H1 (cell line): ENCODE results near the gene DEUP1. TPM values are rescaled to one million over a fixed set of nuclear protein-coding genes. Genes with fewer than 3 reads are reported as not detected.

Experiments used
- CTCF ChIA-PET: fragments of 300-600 bp; sonication (Branson Sonifier 250); formaldehyde crosslinking; loops from one replicate; lab custom pipeline; 2021; ENCODE audit not compliant: partially characterized antibody; lab: Charles Lee
- POLR2A ChIA-PET: fragments of 300-600 bp; sonication (Branson Sonifier 250); formaldehyde crosslinking; loops from one replicate; lab custom pipeline; 2021; ENCODE audit warnings: inconsistent platforms; ENCODE audit not compliant: partially characterized antibody; lab: Charles Lee
- DNase-seq, 2 experiments: peaks; one replicate each; pipeline versions ENCODE4 v3.0.0 to v3.0.0-alpha.2; 2010 to 2022; ENCODE audit warnings: low spot score in 2 of 2, low read depth in 1 of 2, mixed read lengths in 1 of 2
- FAIRE-seq: peaks from 2 replicates; lab custom pipeline; 2011; peaks lifted over from hg19 to GRCh38; lab: Jason Lieb, UNC
- H2AFZ ChIP-seq: 2 replicates; pipeline ENCODE4 v1.8.1; 2012; ENCODE audit warnings: low read length, inconsistent platforms
- H2AK5ac ChIP-seq: 2 replicates; pipeline ENCODE4 v1.6.1; 2013; ENCODE audit warnings: low read depth, low read length
- H2BK120ac ChIP-seq: replicated peaks from 2 replicates; pipeline ENCODE3; 2013; ENCODE audit warnings: low read depth, low read length, inconsistent platforms
- H2BK12ac ChIP-seq: 2 replicates; pipeline ENCODE4 v1.6.1; 2013; ENCODE audit warnings: low read depth, low read length
- H2BK15ac ChIP-seq: 2 replicates; pipeline ENCODE4 v1.6.1; 2013; ENCODE audit warnings: low read length
- H2BK20ac ChIP-seq: 2 replicates; pipeline ENCODE4 v1.6.1; 2013; ENCODE audit warnings: low read length
- H2BK5ac ChIP-seq: 2 replicates; pipeline ENCODE4 v1.6.1; 2013; ENCODE audit warnings: low read depth, low read length
- H3K14ac ChIP-seq: 2 replicates; pipeline ENCODE4 v1.6.1; 2013; ENCODE audit warnings: inconsistent platforms; ENCODE audit not compliant: insufficient read length
- H3K18ac ChIP-seq: 2 replicates; pipeline ENCODE4 v1.6.1; 2013; ENCODE audit warnings: low read length; ENCODE audit errors: extremely low read depth
- H3K23ac ChIP-seq: 2 replicates; pipeline ENCODE4 v1.6.1; 2013; ENCODE audit warnings: inconsistent platforms; ENCODE audit not compliant: insufficient read length
- H3K23me2 ChIP-seq: 2 replicates; pipeline ENCODE4 v1.6.1; 2013; ENCODE audit warnings: low read depth, low read length
- H3K27ac ChIP-seq: 2 replicates; pipeline ENCODE4 v1.6.1; 2011; ENCODE audit warnings: low read depth, low read length, inconsistent platforms
- H3K27me3 ChIP-seq, 4 experiments: replicated peaks in 1 of 4; 1 replicate in 1 of 4; 2 replicates in 3 of 4; pipeline versions ENCODE4 v1.6.1 to v1.8.1; 2011 to 2013; ENCODE audit warnings: low read length in 3 of 4, mild to moderate bottlenecking in 3 of 4, inconsistent platforms in 2 of 4, mixed read lengths in 2 of 4, moderate library complexity in 1 of 4; ENCODE audit not compliant: control insufficient read depth in 3 of 4, insufficient read depth in 3 of 4; ENCODE audit errors: extremely low read depth in 1 of 4
- H3K36me3 ChIP-seq, 4 experiments: 2 replicates each; pipeline versions ENCODE4 v1.6.1 to v1.8.1; 2011 to 2013; ENCODE audit warnings: mild to moderate bottlenecking in 4 of 4, low read length in 3 of 4, moderate library complexity in 2 of 4, control low read depth in 1 of 4, inconsistent platforms in 1 of 4; ENCODE audit not compliant: insufficient read depth in 4 of 4, control insufficient read depth in 2 of 4
- H3K4ac ChIP-seq: replicated peaks from 2 replicates; pipeline ENCODE3; 2013; ENCODE audit warnings: low read length, low read depth, mixed read lengths, inconsistent platforms; ENCODE audit not compliant: insufficient read length
- H3K4me1 ChIP-seq, 4 experiments: replicated peaks in 1 of 4; 1 replicate in 1 of 4; 2 replicates in 3 of 4; pipeline versions ENCODE4 v1.6.1 to v1.8.1; 2011 to 2013; ENCODE audit warnings: low read length in 3 of 4, inconsistent platforms in 2 of 4, mixed read lengths in 1 of 4; ENCODE audit not compliant: insufficient read depth in 4 of 4, control insufficient read depth in 3 of 4
- H3K4me2 ChIP-seq, 2 experiments: 2 replicates each; pipeline versions ENCODE4 v1.6.1 to v1.8.1; 2011 to 2013; ENCODE audit warnings: low read depth in 2 of 2, low read length in 2 of 2, control low read depth in 1 of 2, inconsistent platforms in 1 of 2, mild to moderate bottlenecking in 1 of 2; ENCODE audit not compliant: insufficient read depth in 1 of 2
- H3K4me3 ChIP-seq, 4 experiments: fragments of 200-600, 300-600 bp in 1 of 4; sonication (generic), shearing (Covaris generic), sonication (Bioruptor Twin) in 1 of 4; 2 replicates each; pipeline versions ENCODE4 v1.5.1 to v1.8.1; 2011 to 2016; ENCODE audit warnings: low read length in 4 of 4, low read depth in 3 of 4, control low read depth in 2 of 4, inconsistent platforms in 2 of 4, mild to moderate bottlenecking in 2 of 4, mixed read lengths in 1 of 4, moderate library complexity in 1 of 4; ENCODE audit not compliant: insufficient read depth in 2 of 4; ENCODE audit errors: extremely low read depth in 1 of 4
- H3K56ac ChIP-seq: replicated peaks from 2 replicates; pipeline ENCODE3; 2013; ENCODE audit warnings: low read depth, mild to moderate bottlenecking, mixed read lengths, low read length, inconsistent platforms; ENCODE audit not compliant: insufficient read length
- H3K79me1 ChIP-seq: 2 replicates; pipeline ENCODE4 v1.6.1; 2013; ENCODE audit warnings: low read depth, low read length, control low read depth
- H3K79me2 ChIP-seq, 2 experiments: 2 replicates each; pipeline versions ENCODE4 v1.6.1 to v1.8.1; 2012 to 2013; ENCODE audit warnings: low read length in 2 of 2, mild to moderate bottlenecking in 2 of 2, inconsistent platforms in 1 of 2; ENCODE audit not compliant: insufficient read depth in 2 of 2, control insufficient read depth in 1 of 2
- H3K9ac ChIP-seq, 4 experiments: replicated peaks in 1 of 4; 1 replicate in 1 of 4; 2 replicates in 3 of 4; pipeline versions ENCODE4 v1.6.1 to v1.8.1; 2011 to 2013; ENCODE audit warnings: low read depth in 3 of 4, low read length in 3 of 4, control low read depth in 2 of 4, mild to moderate bottlenecking in 2 of 4, moderate library complexity in 2 of 4, inconsistent platforms in 1 of 4; ENCODE audit errors: extremely low read depth in 1 of 4
- H3K9me3 ChIP-seq, 2 experiments: 2 replicates each; pipeline versions ENCODE4 v1.6.1 to v1.8.1; 2012 to 2013; ENCODE audit warnings: mild to moderate bottlenecking in 2 of 2, moderate library complexity in 2 of 2, control low read depth in 1 of 2, inconsistent platforms in 1 of 2, low read depth in 1 of 2, low read length in 1 of 2, mixed read lengths in 1 of 2; ENCODE audit not compliant: insufficient read depth in 2 of 2
- H4K20me1 ChIP-seq, 2 experiments: replicated peaks in 1 of 2; 2 replicates each; pipeline versions ENCODE3 to v1.8.1; 2011 to 2013; ENCODE audit warnings: inconsistent platforms in 2 of 2, low read length in 2 of 2, mild to moderate bottlenecking in 1 of 2; ENCODE audit not compliant: insufficient read depth in 2 of 2, control insufficient read depth in 1 of 2
- H4K5ac ChIP-seq: 2 replicates; pipeline ENCODE4 v1.6.1; 2013; ENCODE audit warnings: low read length, low read depth, mixed read lengths, inconsistent platforms; ENCODE audit not compliant: insufficient read length
- H4K8ac ChIP-seq: 2 replicates; pipeline ENCODE4 v1.8.0; 2013; ENCODE audit warnings: mild to moderate bottlenecking, moderate library complexity, low read length, inconsistent platforms; ENCODE audit not compliant: insufficient read depth; ENCODE audit errors: extremely low read depth
- H4K91ac ChIP-seq: replicated peaks from 2 replicates; pipeline ENCODE3; 2013; ENCODE audit warnings: low read length, mixed read lengths, inconsistent platforms; ENCODE audit not compliant: insufficient read length
- BACH1 ChIP-seq: IDR thresholded peaks from 2 replicates; pipeline ENCODE4 v1.6.1; 2012; ENCODE audit warnings: low read length, improper control_type of control experiment
- CHD1 ChIP-seq: IDR thresholded peaks from 2 replicates; pipeline ENCODE4 v1.6.1; 2012; ENCODE audit warnings: low read depth, low read length, improper control_type of control experiment
- FOSL1 ChIP-seq: IDR thresholded peaks from 2 replicates; pipeline ENCODE4 v1.6.1; 2011; ENCODE audit warnings: mild to moderate bottlenecking, low read depth, low read length, moderate library complexity; ENCODE audit not compliant: insufficient read depth
- GABPA ChIP-seq: IDR thresholded peaks from 2 replicates; pipeline ENCODE4 v1.6.1; 2011; ENCODE audit warnings: mild to moderate bottlenecking, low read length, moderate library complexity, borderline replicate concordance; ENCODE audit not compliant: insufficient read depth
- JUND ChIP-seq: IDR thresholded peaks from 2 replicates; pipeline ENCODE4 v1.6.1; 2011; ENCODE audit warnings: mild to moderate bottlenecking, improper control_type of control experiment, low read length
- KDM4A ChIP-seq: IDR thresholded peaks from one replicate; pipeline ENCODE4 v1.7.1; 2012; ENCODE audit warnings: low read depth, mild to moderate bottlenecking, moderate library complexity, low read length, inconsistent platforms; ENCODE audit not compliant: severe bottlenecking
- NANOG ChIP-seq: IDR thresholded peaks from 2 replicates; pipeline ENCODE4 v1.6.1; 2011; ENCODE audit warnings: low read length, low read depth, mild to moderate bottlenecking, inconsistent platforms; ENCODE audit not compliant: insufficient read depth, poor library complexity, severe bottlenecking
- POLR2A ChIP-seq, 2 experiments: IDR thresholded peaks; 1 replicate in 1 of 2; 2 replicates in 1 of 2; pipeline ENCODE4 v1.6.1; 2011; ENCODE audit warnings: low read depth in 2 of 2, low read length in 2 of 2, mild to moderate bottlenecking in 2 of 2; ENCODE audit errors: control extremely low read depth in 1 of 2
- POU5F1 ChIP-seq: IDR thresholded peaks from 2 replicates; pipeline ENCODE4 v1.6.1; 2011; ENCODE audit warnings: low read depth, mild to moderate bottlenecking, low read length, moderate library complexity
- RBBP5 ChIP-seq: IDR thresholded peaks from 2 replicates; pipeline ENCODE4 v1.7.1; 2012; ENCODE audit warnings: low read depth, mild to moderate bottlenecking, inconsistent platforms, low read length, moderate library complexity, borderline replicate concordance
- RFX5 ChIP-seq: IDR thresholded peaks from 2 replicates; pipeline ENCODE4 v1.6.1; 2011; ENCODE audit warnings: low read depth, low read length, improper control_type of control experiment, borderline replicate concordance
- RXRA ChIP-seq: IDR thresholded peaks from 2 replicates; pipeline ENCODE4 v1.6.1; 2011; ENCODE audit warnings: low read depth, mild to moderate bottlenecking, low read length, moderate library complexity; ENCODE audit not compliant: insufficient read depth
- SP4 ChIP-seq: IDR thresholded peaks from 2 replicates; pipeline ENCODE4 v1.6.1; 2012; ENCODE audit warnings: low read length, inconsistent platforms
- TAF7 ChIP-seq: optimal IDR thresholded peaks from 2 replicates; pipeline ENCODE3; 2011; ENCODE audit warnings: low read depth, mild to moderate bottlenecking, inconsistent platforms, low read length, moderate library complexity, borderline replicate concordance
- WGBS, 2 experiments: shearing (Covaris generic) in 1 of 2; methylation state at CpG; one replicate each; pipeline versions ENCODE4 v1.1.6 to v1.1.7; 2013 to 2015; ENCODE audit warnings: low lambda C conversion rate in 2 of 2, mixed read lengths in 2 of 2, inconsistent platforms in 1 of 2, low coverage in 1 of 2, missing lambda C conversion rate in 1 of 2; ENCODE audit not compliant: insufficient replicate concordance in 2 of 2, insufficient coverage in 1 of 2, insufficient read length in 1 of 2; ENCODE audit errors: extremely low coverage in 1 of 2, missing lambda C conversion rate in 1 of 2; 5-methylcytosine and 5-hydroxymethylcytosine counted together
- polyA plus RNA-seq, 7 experiments: library from polyadenylated mRNA; depleted of rRNA in 3 of 7; stranded (reverse) in 5 of 7; unstranded in 2 of 7; fragments of >200 nt in 5 of 7; fragments of 200-250 nt in 2 of 7; gene quantifications; 1 replicate in 5 of 7; 2 replicates in 1 of 7; 4 replicates in 1 of 7; pipeline versions ENCODE4 v1.2.1 to v1.2.3, GENCODE V29; 2011 to 2013; ENCODE audit warnings: missing spikeins in 2 of 7, mixed read lengths in 2 of 7
- total RNA-seq: library from RNA; stranded (reverse); fragmentation: NEBNext Ultra II Directional; extraction: Animal tissue kit (Norgen Biotek cat#: 25700); gene quantifications from 2 replicates; pipeline ENCODE4 v1.2.1, GENCODE V29; 2021
- TF ChIP-seq, protein P1 (sequence below): IDR thresholded peaks from 2 replicates; pipeline ENCODE4 v1.6.1; 2012; ENCODE audit warnings: inconsistent platforms

The DEUP1 gene
- total and polyA plus RNA-seq, 2 of the 8 experiments (the other 6 are each of a cell fraction or from before 2014, with no cell fraction given): 0.45 TPM; not detected in 1

DNA sequence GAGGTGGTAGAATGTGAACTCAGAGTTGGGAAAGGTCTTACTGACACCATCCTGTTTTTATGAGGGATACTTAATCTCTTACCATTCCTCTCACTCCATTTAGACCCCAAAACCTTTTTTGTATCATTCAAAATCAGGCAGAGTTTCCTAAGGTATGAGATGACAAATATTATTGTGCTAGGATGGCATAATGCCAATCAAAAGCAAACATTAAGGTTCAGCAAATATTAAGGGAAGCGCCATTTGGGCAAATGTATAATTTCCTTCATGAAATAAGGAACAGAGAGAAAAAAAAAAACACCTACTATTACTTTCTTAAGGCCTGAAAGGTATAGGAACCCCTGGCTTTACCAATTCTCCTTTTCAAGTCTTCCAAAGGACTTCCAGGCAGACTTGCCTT, 150.2 kb downstream of the DEUP1 start:
- H4K5ac ChIP-seq: no peak overlapping the region
- H3K4me2 ChIP-seq: no peak overlapping the region
- H3K4me1 ChIP-seq: peaks cover 10 to 23% (median 20%) of the 10 kb centered on the region in 4 experiments
- H2AFZ ChIP-seq: no peak overlapping the region
- WGBS, 2 experiments: 94% methylated on average over 1 of the region's 1 CpG; no CpG with 5 or more reads in 1 of the 2 experiments
- peaks cover 0 to 2% of the 10 kb centered on the region in 2 experiments for H4K20me1 ChIP-seq
- no peak overlapping the region for H3K9ac ChIP-seq
- H3K79me2 ChIP-seq: no peaks in the 10 kb centered on the region
- no peak overlapping the region for H2BK5ac ChIP-seq
- H4K8ac ChIP-seq: no peak overlapping the region
- no peaks in the 10 kb centered on the region for H3K9me3 ChIP-seq
- no peak overlapping the region for H3K4ac ChIP-seq
- no peak overlapping the region for H3K18ac ChIP-seq
- H3K14ac ChIP-seq: no peak overlapping the region
- no peaks in the 10 kb centered on the region; a peak in 1 of 8 replicates for H3K36me3 ChIP-seq
- ChIA-PET CTCF (interaction anchor here (1.1 to 2.4 kb wide), 2 partner anchors 11 to 12 kb away, joined by 4 to 9 read pairs; no protein-coding TSS in a partner anchor), POLR2A (no interaction called here)
- no peak overlapping the region for H3K27ac ChIP-seq
- no peak overlapping the region for H2BK20ac ChIP-seq
- DNase-seq: no peak
- H4K91ac ChIP-seq: no peak overlapping the region
- H3K23me2 ChIP-seq: no peaks in the 10 kb centered on the region
- no peak overlapping the region for H2BK120ac ChIP-seq
- no peak overlapping the region for H3K4me3 ChIP-seq
- H3K79me1 ChIP-seq: peaks cover 2% of the 10 kb centered on the region; the same call in 1 of the 2 replicates
- H2BK15ac ChIP-seq: no peak overlapping the region
- no peak overlapping the region for H2BK12ac ChIP-seq
- no peak overlapping the region for H3K23ac ChIP-seq
- no peak overlapping the region for H2AK5ac ChIP-seq
- H3K56ac ChIP-seq: no peak overlapping the region
- H3K27me3 ChIP-seq: no peaks in the 10 kb centered on the region
- no peak for FAIRE-seq
- TF ChIP-seq TAF7: no peak
- TF ChIP-seq, protein P1, sequence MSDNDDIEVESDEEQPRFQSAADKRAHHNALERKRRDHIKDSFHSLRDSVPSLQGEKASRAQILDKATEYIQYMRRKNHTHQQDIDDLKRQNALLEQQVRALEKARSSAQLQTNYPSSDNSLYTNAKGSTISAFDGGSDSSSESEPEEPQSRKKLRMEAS: no peak
- no peak for TF ChIP-seq POLR2A (IDR thresholded peaks at IDR 0.05; ENCODE audit: control extremely low read depth in 1 of 2, low read depth in 2 of 2, low read length in 2 of 2)
- no peak for TF ChIP-seq RFX5
- no peak for TF ChIP-seq NANOG
- TF ChIP-seq FOSL1: no peak
- TF ChIP-seq RBBP5: no peak
- TF ChIP-seq BACH1: no peak
- no peak for TF ChIP-seq SP4
- no peak for TF ChIP-seq CHD1
- TF ChIP-seq JUND: no peak
- TF ChIP-seq KDM4A: no peak
- TF ChIP-seq POU5F1: no peak
- TF ChIP-seq RXRA: no peak
- no peak for TF ChIP-seq GABPA
